ENCODE measurements around the gene TMEM183A.
"Not testable (repeated sequence)": the region's sequence is repeated elsewhere in the genome, so short reads cannot be mapped to it uniquely, and the experiment has no call there.

Gene TMEM183A

GRCh38 chr1:202986120-202986519 lies 21.1 kb upstream of the TMEM183A start:
- not testable (repeated sequence) for DNase-seq (ENCODE audit: low read depth in 2 of 2, low spot score in 1 of 2)

- DNase-seq (ENCODE audit: low read depth in 2 of 2, low spot score in 1 of 2), result no peak
Measured at GRCh38 chr1:202987255-202987654, 19.9 kb upstream of the TMEM183A start.

DNA sequence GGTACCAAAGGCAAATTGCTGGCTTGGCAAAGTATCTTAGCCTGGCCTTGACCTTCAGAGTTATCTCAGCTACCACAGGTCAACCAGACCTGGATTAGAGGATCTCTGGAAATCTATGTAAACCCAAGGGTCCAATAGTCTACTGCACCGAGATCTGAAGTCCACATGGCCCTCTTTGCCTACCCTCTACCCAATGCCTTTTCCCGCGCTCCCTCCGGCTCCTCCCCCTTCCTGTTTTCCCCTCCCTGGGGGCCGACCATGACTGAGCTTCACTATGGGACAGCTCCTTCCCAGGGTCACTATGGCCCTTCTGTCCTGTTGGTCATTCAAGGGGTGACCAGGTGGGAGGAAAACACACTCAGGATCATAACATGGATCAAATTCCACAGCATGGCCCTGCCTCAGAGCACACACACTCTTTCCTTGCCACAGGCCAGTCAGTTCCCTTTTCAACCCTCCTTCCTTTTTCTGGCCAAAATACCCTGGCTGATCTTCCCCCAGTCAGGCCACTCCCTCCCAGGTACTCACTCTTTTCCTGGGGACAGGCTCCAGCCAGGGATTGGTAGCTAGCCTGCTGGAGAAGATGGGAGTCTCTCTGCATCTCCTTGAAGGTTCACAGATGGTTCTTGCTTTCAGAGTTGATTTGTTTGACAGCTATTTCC lies 19.1 kb upstream of the TMEM183A start:
- no peak for DNase-seq (ENCODE audit: low read depth in 2 of 2, low spot score in 1 of 2)

GRCh38 chr1:202989879-202990278 lies 17.3 kb upstream of the TMEM183A start:
- no peak for DNase-seq (ENCODE audit: low read depth in 2 of 2, low spot score in 1 of 2)

DNA sequence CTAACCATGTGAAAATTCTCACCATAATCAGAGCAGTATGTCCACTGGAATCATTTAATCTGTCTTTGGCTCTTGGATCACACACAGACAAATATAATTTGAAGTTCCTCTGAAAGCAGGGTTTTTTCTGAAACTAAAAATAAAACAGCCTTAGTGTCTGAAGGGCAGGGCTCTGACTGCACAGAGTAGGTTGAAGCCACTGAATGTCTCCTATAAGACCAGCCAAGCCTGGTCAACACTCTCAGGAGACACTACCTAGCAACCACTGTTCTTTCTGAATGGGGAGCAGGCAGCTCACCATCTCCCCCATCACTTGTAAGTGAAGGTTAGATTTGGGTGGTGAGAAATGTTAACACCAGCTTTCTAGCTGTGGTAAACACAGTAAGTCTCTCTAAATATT lies 16.1 kb upstream of the TMEM183A start:
- no peak for DNase-seq (ENCODE audit: low read depth in 2 of 2, low spot score in 1 of 2)

- DNase-seq (ENCODE audit: low read depth in 2 of 2, low spot score in 1 of 2), result no peak
Measured at GRCh38 chr1:202994756-202995155, 12.4 kb upstream of the TMEM183A start.

GRCh38 chr1:202998836-202999750 lies 8.1 kb upstream of the TMEM183A start:
- peak; percentile 26 to 43 for DNase-seq (ENCODE audit: low read depth in 2 of 2, low spot score in 1 of 2)

GRCh38 chr1:203000217-203000944 lies 6.8 kb upstream of the TMEM183A start:
- no peak for DNase-seq (ENCODE audit: low read depth in 2 of 2, low spot score in 1 of 2)

DNA sequence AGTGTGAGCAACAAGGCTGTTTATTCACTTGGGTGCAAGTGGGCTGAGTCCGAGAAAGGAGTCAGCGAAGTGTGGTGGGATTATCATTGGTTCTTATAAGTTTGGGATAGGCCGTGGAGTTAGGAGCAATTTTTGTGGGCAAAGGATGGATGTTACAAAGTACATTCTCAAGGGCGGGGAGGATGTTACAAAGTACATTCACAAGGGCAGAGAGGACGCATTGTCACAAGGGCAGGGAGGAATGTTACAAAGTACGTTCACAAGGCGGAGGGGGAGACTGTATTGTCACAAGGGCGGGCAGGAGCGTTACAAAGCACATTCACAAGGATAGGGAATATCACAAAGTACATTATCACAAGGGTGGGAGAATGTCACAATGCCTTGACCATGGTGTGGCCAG lies 5.2 kb upstream of the TMEM183A start:
- DNase-seq (ENCODE audit: low read depth in 2 of 2, low spot score in 1 of 2), result no peak

- no peak for DNase-seq (ENCODE audit: low read depth in 2 of 2, low spot score in 1 of 2)
Measured at GRCh38 chr1:203002951-203003350, 4.2 kb upstream of the TMEM183A start.

DNA sequence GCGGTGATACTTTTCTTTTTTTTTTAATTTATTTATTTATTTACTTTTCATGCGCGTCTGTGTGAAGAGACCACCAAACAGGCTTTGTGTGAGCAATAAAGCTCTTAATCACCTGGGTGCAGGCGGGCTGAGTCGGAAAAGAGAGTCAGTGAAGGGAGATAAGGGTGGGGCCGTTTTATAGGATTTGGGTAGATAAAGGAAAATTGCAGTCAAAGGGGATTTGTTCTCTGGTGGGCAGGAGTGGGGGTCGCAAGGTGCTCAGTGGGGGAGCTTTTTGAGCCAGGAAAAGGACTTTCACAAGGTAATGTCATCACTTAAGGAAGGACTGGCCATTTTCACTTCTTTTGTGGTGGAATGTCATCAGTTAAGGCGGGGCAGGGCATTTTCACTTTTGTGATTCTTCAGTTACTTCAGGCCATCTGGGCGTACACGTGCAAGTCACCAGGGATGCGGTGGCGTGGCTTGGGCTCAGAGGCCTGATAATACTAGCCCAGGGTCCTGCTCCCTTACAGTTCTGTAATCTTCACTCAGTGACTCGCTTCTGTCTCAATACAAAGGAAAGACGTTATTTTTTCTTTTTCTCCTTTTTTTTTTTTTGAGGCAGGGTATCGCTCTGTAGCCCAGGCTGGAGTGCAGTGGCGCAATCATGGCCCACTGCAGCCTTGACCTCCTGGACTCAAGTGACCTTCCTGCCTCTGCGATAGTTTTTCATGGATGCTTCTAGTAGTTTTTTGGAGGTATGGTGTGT lies 1.6 kb upstream of the TMEM183A start:
- not testable (repeated sequence) for DNase-seq (ENCODE audit: low read depth in 2 of 2, low spot score in 1 of 2)

DNA sequence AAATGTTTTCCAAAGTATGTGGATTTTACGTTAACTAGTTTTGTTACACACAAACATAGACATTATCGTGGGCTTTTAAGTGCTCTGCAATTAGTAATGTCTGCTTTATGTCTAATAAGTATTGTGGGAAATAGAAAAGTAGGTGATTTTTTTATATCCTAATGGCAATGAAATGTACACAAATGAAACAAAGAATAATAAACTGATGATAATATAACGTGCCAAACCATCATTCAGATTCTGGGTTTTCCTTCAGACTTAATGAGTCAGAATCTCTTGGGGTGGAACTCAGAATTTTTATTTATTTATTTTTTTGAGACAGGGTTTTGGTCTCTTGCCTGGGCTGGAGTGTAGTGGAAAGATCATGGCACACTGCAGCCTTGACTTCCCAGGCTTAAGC lies 2.0 kb downstream of the TMEM183A start:
- no peak for DNase-seq (ENCODE audit: low read depth in 2 of 2, low spot score in 1 of 2)

- DNase-seq (ENCODE audit: low read depth in 2 of 2, low spot score in 1 of 2), result no peak
Measured at GRCh38 chr1:203011582-203011981, 4.4 kb downstream of the TMEM183A start.

- DNase-seq (ENCODE audit: low read depth in 2 of 2, low spot score in 1 of 2), result no peak
Measured at GRCh38 chr1:203017061-203017460, 9.9 kb downstream of the TMEM183A start.

DNA sequence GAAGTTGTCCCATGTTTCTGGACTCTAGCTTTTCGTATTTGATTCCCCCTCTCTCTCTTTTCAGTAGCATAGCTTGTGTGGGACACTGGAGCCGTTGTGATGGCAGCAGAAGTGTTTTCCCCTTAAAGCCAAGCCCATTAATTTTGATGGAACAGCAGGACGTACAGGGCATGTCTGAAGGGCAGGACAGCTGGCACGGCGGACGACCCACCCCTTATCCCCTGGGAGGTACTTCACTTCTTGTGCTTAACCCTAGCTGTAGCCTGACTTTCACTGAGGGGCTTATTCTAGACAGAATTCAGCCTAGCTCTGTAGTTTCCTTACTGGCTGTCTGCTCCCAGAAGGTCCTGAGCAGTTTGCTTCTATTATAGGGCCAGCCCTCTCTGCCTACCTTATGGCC lies 10.5 kb downstream of the TMEM183A start:
- no peak for DNase-seq (ENCODE audit: low read depth in 2 of 2, low spot score in 1 of 2)

DNA sequence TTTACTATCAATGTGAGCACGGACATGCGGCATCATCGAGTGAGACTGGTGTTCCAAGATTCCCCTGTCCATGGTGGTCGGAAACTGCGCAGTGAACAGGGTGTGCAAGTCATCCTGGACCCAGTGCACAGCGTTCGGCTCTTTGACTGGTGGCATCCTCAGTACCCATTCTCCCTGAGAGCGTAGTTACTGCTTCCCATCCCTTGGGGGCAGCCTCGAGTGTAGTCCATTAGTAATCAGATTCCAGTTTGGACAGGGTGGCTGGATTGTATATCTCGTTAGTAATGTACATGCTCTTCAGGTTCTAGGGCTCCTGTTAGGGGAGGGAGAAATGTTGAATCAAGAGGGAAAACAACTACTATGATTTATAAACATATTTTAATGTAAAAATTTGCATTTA lies 15.7 kb downstream of the TMEM183A start:
- DNase-seq (ENCODE audit: low read depth in 2 of 2, low spot score in 1 of 2), result not testable (repeated sequence)

- no peak for DNase-seq (ENCODE audit: low read depth in 2 of 2, low spot score in 1 of 2)
Measured at GRCh38 chr1:203025686-203026030, 18.5 kb downstream of the TMEM183A start.

GRCh38 chr1:203026031-203026665 lies 19.0 kb downstream of the TMEM183A start, which contains the start of gene PPFIA4:
PPFIA4 (plus strand) TSS chr1:203026491; CDS start chr1:203039009, 12,518 bp downstream.
- DNase-seq (ENCODE audit: low read depth in 2 of 2, low spot score in 1 of 2), result peak; percentile 52 to 71

GRCh38 chr1:203026666-203027663 lies 19.8 kb downstream of the TMEM183A start:
- no peak for DNase-seq (ENCODE audit: low read depth in 2 of 2, low spot score in 1 of 2)

Measured in stimulated activated CD8-positive, alpha-beta memory T cell treated with anti-CD3 and anti-CD28 coated beads, Interleukin-4, amount 100 ng/mL, for 1 hour (primary cell).